ENCODE measurements around the gene MUC3A.
"Not testable (repeated sequence)": the region's sequence is repeated elsewhere in the genome, so short reads cannot be mapped to it uniquely, and the experiment has no call there.

Gene MUC3A

DNA sequence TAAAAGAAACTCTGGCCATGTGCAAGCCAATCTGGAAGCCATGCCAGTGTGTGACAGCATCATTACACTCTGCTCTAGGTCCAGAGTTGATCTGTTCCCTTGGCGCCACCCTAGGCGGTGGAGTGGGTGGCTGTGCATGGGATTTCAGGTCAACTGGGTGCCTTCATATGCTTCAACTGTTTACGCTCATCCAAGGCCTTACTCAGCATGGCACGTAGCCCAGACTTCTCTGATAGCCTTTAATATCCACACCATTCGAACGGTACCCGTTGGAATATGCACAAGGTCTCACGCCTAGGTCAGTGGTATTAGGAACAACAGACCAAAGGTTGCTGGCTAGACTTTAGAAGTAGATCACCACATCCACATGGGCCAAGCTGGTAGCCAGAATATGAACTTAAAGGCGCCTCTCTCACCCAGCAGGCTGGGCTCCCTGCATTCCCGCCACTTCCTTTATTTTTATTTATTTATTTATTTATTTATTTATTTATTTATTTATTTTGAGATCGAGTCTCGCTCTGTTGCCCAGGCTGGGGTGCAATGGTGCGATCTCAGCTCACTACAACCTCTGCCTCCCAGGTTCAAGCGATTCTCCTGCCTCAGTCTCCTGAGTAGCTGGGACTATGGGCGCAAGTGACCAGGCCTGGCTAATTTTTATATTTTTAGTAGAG is 35.0 kb upstream of the MUC3A start:
- TF ChIP-seq, protein P1, sequence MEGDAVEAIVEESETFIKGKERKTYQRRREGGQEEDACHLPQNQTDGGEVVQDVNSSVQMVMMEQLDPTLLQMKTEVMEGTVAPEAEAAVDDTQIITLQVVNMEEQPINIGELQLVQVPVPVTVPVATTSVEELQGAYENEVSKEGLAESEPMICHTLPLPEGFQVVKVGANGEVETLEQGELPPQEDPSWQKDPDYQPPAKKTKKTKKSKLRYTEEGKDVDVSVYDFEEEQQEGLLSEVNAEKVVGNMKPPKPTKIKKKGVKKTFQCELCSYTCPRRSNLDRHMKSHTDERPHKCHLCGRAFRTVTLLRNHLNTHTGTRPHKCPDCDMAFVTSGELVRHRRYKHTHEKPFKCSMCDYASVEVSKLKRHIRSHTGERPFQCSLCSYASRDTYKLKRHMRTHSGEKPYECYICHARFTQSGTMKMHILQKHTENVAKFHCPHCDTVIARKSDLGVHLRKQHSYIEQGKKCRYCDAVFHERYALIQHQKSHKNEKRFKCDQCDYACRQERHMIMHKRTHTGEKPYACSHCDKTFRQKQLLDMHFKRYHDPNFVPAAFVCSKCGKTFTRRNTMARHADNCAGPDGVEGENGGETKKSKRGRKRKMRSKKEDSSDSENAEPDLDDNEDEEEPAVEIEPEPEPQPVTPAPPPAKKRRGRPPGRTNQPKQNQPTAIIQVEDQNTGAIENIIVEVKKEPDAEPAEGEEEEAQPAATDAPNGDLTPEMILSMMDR (conservative IDR thresholded peaks at IDR 0.05; ENCODE audit: low read length) = no peak
- no peak for DNase-seq (ENCODE audit: low read depth)

DNA sequence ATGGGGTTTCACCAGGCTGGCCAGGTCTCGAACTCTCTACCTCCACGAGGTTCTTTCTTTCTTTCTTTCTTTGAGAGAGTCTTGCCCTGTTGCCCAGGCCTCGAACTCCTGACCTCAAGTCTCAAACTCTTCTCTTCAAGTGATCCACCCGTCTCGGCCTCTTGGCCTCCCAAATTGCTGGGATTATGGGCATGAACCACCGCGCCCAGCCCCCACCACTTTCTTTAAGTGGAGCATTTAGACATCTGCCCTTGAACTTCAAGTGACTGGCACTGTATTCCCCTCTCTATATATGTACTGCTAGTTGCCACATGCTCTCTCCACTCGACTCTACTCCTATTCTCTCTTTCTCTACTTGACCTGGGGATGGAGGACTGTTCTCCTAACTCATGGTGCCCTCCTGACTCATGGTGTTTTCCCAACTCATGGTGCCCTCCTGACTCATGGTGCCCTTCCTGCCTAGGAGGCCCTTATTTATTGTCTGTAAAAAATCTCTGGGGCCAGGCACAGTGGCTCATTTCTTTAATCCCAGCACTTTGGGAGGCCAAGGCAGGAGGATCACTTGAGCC is 34.4 kb upstream of the MUC3A start:
- TF ChIP-seq, protein P1 (conservative IDR thresholded peaks at IDR 0.05; ENCODE audit: low read length) = no peak
- no peak for DNase-seq (ENCODE audit: low read depth)
- H3K4me3 ChIP-seq (ENCODE audit: low read length) = no peak overlapping the region

More for the DNA sequence above, 35.0 kb upstream of the MUC3A start:
- no peak overlapping the region for H3K4me3 ChIP-seq (ENCODE audit: low read length)

DNA sequence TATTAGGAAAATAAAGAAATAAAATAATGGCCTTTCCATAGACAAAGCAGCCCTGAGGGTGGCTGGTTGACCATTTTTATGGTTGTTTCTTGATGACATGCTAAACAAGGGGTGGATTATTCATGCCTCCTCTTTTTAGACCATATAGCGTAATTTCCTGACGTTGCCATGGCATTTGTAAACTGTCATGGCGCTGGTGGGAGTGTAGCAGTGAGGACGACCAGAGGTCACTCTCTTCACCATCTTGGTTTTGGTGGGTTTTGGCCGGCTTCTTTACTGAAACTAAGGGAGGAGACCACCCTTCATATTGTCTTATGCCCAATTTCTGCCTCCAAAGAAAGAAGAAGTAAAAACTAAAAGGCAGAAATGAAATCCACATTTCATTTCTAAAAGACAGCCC is 30.0 kb upstream of the MUC3A start:
- not testable (repeated sequence) for DNase-seq (ENCODE audit: low read depth); H3K4me3 ChIP-seq (ENCODE audit: low read length)

DNA sequence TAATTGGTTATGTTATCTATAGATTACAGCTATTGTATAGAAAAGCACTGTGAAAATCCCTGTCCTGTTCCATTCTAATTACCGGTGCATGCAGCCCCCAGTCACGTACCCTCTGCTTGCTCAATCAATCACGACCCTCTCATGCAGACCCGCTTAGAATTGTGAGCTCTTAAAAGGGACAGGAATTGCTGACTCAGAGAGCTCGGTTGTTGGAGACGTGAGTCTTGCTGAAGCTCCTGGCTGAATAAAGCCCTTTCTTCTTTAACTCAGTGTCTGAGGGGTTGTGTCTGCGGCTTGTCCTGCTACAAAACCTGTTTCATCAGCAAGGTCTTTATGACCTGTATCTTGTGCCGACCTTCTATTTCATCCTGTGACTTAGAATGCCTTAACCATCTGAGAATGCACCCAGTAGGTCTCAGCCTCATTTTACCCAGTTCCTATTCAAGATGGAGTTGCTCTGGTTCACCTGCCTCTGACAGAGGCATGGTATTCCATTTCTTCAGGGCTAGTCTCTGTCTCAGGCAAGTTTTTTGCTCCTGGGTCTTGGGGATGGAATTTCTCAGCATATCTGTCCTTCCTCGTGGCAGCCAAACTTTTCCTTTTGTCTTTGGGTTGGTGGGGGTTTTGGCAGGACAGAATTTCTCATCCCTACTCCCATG is 29.4 kb upstream of the MUC3A start:
- DNase-seq (ENCODE audit: low read depth); H3K4me3 ChIP-seq (ENCODE audit: low read length): not testable (repeated sequence)

DNA sequence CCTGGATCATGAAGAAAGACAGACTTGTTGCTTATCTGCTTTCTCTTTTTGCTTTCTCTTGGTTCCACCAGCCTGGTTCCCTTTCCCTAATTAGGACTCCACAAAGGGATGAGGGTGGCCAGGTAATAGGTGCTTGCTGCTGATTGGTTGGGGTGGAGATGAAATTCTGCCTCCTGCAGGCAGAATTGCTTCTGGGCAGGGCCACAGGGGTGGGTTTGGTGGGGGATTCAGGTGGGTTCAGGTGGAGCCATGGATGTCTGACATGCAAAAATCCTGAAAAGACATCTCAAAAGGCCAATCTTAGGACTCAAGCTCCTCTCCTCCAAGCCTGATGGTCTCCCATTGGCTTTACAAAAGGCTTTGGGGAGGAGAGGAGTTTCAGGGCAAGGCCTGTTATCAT is 28.3 kb upstream of the MUC3A start:
- DNase-seq (ENCODE audit: low read depth) = no peak
- TF ChIP-seq, protein P1 (conservative IDR thresholded peaks at IDR 0.05; ENCODE audit: low read length) = no peak
- no peak overlapping the region for H3K4me3 ChIP-seq (ENCODE audit: low read length)

DNA sequence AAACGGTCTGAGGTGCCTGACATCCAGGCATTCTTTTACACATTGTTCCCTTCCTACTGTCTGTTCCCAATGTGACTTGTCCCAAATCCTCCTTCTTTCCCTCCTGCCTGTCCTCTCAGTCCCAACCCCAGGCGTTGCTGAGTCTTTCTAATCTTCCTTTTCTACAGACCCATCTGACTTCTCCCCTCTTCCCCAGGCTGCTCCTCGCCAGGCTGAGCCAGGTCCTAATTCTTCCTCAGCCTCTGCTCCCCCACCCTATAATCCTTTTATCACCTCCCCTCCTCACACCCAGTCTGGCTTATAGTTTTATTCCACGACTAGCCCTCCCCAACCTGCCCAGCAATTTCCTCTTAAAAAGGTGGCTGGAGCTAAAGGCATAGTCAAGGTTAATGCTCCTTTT is 25.7 kb upstream of the MUC3A start:
- H3K4me3 ChIP-seq (ENCODE audit: low read length); DNase-seq (ENCODE audit: low read depth): not testable (repeated sequence)

DNA sequence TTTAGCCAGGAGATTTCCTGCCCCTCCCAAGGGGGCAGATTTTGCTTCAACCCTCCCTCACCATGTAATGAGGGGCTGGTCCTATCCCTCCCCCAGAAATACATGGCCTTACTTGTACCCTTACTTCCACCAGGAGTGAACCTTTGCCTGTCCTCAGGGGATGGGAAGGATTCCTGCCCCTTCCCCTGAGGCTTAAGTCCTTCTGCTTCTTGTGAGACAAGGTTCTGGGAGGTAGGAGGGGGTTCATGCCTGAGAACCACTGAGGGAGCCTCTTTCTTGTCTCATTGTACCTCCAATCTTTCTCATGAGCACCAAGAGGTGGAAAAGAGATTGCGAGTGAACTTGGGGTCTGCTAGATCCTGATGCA is 19.5 kb upstream of the MUC3A start:
- TF ChIP-seq, protein P1 (conservative IDR thresholded peaks at IDR 0.05; ENCODE audit: low read length) = no peak
- DNase-seq (ENCODE audit: low read depth) = no peak
- H3K4me3 ChIP-seq (ENCODE audit: low read length) = no peak overlapping the region

DNA sequence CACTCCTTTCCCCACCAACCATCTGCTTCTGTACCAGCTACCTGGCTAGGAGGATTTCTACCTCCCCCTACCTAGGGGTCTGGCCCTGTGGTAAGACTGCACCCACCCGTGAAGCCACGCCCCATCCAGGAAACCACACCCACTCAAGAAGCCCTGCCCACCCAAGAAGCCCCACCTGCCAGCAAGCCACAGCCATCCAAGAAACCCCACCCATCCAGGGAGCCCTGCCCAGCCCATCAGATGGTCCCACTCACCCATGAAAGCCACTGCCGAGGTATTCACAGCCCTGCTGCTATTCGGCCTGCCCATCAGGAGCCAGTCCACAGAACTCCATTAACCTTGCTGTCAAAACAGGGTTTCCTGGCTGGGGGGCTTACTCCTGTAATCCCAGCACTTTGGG is 15.6 kb upstream of the MUC3A start:
- TF ChIP-seq, protein P1 (conservative IDR thresholded peaks at IDR 0.05; ENCODE audit: low read length) = no peak
- no peak overlapping the region for H3K4me3 ChIP-seq (ENCODE audit: low read length)
- no peak for DNase-seq (ENCODE audit: low read depth)

DNA sequence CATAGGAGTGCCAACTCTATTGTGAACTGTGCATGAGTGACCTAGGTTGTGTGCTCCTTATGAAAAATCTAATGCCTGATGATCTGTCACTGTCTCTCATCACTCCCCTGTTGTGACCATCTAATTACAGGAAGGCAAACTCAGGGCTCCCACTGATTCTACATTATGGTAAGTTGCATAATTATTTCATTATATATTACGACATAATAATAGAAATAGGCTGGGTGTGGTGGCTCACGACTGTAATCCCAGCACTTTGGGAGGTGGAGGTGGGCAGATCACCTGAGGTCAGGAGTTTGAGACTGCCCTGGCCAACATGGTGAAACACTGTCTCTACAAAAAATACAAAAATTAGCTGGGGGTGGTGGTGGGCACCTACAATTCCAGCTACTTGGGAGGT is 14.0 kb upstream of the MUC3A start:
- not testable (repeated sequence) for DNase-seq (ENCODE audit: low read depth); H3K4me3 ChIP-seq (ENCODE audit: low read length)

DNA sequence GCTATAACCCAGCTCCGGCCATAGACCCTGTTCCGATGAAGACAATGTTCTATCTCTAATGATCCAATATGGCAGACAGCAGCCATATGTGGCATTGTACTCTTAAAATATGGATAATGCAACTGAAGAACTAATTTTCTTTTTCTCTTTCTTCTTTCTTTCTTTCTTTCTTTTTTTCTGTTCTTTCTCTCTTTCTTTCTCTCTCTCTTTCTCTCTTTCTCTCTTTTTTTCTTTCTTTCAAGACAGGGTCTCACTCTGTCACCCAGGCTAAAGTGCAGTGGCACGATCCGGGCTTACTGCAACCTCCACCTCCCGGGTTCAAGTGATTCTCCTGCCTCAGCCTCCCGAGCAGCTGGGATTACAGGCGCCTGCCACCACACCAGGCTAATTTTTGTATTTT is 13.2 kb upstream of the MUC3A start:
- not testable (repeated sequence) for DNase-seq (ENCODE audit: low read depth); H3K4me3 ChIP-seq (ENCODE audit: low read length)

Measured in AG10803 (cell line).